GM21528 (cell line): ENCODE measurements around the gene CARD11.

Experiments used
- ATAC-seq: cut with Tn5 transposase; IDR thresholded peaks from one replicate; pipeline ENCODE4 v1.9.1; 2021; ENCODE audit warnings: mild to moderate bottlenecking, moderate library complexity; ENCODE audit not compliant: unreplicated experiment, low FRiP score

The CARD11 gene

DNA sequence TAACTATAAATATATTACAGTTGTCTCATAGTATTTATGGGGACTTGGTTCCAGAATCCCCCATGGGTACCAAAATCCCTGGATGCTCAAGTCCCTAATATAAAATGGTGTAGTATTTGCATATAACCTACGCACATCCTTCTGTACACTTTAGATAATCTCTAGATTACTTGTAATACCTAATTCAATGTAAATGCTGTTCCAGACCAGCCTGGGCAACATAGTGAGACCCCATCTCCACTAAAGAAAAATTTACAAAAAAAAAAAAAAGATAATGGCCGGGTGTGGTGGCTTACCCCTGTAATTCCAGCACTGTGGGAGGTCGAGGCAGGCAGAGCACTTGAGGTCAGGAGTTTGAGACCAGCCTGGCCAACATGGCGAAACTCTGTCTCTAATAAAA is 182.2 kb downstream of the CARD11 start:
- ATAC-seq = no peak

GRCh38 chr7:2860627-2861133 is 183.0 kb downstream of the CARD11 start:
- ATAC-seq = no peak

DNA sequence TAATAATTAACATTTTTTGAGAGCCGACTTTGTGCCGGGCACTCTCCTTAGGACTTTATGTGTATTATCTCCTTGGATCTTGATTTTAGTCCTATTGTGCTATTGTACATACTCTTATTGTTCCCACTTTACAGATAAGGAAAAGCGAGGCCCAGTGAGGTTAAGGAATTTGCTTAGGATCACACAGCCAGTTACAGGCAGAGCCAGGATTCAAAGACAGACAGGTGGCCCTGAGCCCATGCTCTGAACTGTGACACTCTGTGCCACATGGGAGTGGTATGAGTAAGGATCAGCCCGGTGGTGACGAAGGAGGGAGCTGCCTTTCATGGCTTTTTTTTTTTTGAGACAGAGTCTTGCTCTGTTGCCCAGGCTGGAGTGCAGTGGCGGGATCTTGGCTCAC is 183.7 kb downstream of the CARD11 start:
- ATAC-seq = no peak

DNA sequence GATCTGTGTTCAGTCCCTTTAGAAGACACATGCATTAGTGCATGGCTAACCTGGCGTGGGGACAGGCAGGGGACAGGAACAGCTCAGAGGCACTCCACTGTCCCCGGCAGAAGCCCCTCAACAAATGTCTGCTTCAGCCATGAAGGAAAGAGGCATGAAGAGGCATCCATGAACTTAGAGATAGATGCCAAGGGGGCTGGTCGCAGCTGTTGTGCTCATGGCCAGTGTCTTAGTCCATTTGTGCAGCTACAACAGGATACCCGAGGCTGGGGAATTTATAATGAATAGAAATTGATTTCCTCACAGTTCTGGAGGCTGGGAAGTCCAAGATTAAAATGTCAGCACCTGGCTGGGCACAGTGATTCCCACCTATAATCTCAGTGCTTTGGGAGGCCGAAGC is 185.0 kb downstream of the CARD11 start:
- ATAC-seq = no peak

DNA sequence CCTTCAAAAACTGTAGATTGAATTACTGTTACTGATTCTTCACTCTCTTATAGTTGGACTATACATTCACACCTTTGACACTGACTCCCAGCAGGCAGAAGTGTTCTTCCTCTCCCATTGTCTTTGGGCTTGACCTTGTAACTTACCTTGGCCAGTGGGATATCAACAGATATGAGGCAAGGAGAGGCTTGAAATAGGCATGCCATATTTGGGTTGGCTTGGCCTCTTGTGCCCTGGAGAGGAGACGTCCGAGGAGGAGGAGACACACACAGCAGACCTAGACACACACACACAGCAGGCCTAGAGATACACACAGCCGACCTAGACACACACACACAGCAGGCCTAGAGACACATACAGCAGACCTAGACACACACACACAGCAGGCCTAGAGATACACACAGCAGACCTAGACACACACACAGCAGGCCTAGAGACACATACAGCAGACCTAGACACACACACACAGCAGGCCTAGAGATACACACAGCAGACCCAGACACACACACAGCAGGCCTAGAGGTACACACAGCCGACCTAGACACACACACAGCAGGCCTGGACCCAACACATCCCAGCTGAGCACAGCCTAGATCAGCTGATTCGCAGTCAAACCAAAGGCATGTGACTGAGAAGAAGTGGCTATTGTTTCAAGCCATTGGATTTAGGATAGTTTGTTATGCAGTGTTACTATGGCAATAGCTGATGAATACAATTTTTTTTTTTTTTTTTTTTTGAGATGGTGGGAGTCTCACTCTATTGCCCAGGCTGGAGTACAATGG is 187.1 kb downstream of the CARD11 start:
- ATAC-seq = no peak
